GM21526 (cell line): ENCODE measurements around the gene FAM118B.

Experiments used
- ATAC-seq: cut with Tn5 transposase; IDR thresholded peaks from one replicate; pipeline ENCODE4 v1.9.1; 2021; ENCODE audit warnings: moderate library complexity; ENCODE audit not compliant: unreplicated experiment, low FRiP score

FAM118B gene

DNA sequence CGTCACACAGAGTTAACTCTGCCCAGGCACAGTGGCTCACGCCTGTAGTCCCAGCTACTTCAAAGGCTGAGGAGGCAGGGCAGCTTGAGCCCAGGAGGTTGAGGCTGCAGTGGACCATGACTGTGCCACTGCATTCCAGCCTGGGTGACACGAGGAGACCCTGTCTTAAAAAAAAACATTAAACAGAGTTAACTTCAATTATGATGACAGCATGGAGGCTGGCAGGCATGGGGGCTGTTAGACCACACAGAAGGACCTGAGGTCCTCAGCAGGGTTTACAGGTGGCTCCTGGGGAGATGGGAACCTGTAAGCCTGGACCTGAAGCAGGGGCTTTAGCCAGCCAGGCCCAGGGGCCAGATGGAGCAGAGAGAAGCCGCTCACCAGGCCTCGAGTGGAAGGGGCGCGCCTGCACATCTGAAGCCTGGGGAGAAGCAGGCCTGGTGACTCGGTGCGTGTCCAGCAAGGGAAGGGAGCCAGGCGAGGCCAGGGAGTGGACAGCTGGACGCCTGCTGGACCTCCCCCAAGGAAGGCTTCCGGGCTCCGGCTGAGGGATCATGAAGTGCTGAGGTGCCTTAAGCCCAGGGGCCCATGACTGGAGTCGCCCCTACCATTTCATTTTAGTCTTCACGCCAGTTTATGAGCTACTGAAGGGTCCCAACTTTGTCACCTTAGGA, 25.4 kb upstream of the FAM118B start:
- no peak for ATAC-seq

DNA sequence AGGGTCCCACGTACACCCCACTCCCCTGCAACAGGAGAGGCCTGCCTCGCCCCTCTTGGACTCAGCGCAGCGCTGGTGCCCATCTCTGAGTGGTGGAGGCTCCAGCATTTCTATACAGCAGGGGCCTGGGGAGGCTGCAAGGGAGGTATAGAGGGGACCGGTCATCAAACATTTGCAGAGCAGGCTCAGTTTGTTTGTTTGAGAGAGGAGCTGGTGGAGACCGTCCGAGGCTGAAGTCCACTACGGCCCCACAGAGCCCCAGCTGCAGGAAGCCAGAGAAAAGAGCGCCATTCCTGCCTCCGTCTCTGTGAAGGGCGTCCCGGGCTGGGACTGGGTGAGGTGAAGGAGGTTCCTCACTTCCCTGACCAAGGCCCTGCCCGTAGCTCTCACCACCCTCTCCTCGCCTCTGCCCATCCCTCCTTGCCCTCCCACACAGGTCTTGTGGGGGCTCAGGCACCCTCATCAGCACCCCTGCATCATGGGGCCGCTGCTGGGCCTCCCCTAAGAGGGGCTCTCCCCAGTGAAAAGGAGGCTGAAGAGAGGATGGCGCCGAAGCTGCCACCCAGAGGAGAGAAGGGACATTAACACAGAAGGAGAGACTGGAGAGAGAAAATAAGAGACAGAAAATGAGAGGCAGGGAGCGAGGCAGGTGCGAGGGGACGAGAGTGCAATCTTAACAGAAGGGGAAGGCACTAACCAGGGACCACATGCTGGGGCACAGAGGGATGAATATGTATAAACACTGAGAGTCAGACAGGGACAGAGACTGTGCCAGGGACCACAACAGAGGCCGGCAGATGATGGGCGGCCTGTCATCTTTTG, 24.7 kb upstream of the FAM118B start:
- no peak for ATAC-seq

DNA sequence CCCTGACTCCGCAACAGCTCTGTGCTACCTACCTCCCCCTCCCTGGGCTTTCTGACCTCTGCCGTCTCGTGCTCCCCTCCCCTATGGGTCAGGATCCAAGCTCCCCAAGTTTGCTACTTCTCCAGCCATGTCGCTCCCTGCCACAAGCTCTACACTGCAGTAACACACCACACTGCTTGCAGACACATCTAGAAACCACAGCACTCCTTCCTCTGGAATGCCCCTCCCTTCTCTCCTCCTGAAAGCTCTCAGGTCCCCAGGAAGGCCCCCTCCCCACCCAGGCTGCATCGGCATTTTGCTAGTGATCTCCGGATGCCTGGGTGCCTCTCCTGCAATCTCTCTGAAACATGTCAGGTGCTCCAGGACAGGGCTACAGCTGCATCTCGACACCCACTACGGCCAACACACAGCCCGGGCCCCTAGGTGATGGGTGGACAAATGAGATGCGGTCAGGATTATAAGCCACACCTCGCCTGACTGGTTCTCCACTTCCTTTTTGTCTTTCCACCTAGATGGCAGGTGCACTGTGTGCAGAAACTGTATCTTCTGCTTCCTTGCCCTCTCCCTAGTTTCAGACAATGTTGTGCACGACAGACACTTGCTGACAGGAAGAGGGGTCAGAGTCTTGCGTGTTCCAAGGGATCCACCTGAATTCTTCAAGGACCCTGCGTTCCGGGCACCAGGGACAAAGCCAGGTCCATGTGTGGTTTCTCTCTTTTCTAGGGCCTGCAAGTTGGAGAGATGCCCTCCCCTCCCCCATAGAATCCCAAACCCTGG, 23.1 kb upstream of the FAM118B start:
- peak; percentile 76 for ATAC-seq

DNA sequence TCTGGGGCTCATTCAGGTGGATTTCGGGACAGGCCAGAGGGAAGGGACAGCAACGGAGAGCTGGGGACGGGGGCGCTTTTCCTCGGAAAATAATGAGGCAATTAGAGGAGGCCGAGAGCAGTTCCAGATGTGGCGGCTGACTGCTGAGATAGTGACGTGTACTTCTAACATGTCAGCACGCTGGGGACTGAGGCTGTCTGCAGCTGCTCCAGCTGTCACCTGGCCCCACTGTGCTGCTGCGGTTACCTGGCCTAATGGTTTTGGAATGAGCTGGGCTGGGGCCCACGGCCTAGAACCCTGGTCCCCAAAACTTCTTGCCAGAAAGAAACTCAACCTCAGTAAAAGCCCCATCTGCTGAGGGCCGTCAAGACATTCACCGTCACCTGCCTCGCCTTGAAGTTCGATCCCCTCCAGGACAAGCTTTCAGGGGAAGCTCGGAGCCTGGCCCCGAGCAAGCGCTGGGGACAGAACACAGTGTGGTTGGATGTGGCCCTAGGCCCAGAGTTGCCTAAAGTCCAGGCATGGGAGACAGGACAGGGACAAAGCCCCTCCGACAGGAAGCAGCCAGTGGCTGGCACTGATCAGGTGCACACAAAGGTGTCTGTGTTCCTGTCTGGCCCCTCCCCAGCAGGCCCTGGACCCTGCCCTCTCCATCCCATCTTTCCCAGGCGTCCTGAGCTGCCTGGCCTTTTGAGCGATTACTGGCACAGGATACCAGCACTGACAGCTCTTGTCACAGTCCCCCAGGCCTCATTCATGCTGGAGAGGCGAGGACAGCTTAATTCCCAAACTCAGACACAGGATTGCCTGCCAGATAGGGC, 22.3 kb upstream of the FAM118B start:
- ATAC-seq = peak; percentile 86

DNA sequence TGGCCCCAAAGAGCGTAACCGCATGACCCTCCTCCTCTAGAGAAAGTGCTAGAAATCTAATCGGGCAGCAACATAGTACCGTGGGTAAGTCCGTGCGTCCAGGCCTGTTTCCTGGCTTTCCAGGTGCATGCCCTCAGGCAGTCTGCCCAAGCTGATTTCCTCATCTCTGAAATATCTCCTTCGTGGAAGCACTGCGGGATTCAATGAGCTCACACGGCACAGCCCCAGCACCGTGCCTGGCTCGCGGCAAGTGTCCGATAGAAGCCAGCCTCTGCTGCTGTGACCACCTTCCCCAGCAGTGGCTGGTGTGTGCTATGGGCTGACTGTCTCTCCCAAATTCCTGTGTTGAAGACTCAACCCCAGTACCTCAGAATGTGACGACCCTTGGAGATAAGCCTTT, 20.8 kb upstream of the FAM118B start:
- ATAC-seq = no peak

DNA sequence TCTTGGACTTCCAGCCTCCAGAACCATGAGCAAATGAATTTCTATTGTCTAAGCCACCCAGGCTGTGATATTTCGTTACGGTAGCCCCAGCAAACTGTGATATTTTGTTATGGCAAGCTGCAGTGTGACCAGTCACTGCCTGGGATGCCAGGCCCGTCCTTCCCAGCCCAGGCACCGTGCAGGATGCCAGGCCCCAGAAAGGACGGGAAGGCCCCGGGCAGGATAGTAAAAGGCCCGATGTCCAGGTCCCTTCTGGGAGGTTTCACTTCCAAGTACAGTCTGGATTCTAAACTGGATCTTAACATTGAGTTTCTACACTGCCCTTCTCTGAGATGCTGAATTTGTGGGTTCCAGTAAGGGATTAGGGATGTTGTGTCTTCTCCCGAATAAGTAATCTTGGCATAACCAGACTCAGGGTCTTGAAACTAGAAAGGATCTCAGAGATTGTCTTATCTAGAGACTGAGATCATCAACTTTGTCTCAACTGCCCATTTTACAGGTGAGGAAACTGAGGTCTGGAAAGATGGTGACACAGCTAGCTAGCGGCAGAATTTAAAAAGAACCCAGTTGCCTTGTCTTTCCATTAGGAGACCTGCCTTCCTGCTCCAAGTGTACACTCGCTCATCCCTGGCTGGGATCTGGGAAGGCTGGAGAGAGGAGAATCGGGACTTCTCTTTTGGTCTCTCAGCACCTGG, 20.1 kb upstream of the FAM118B start:
- no peak for ATAC-seq

DNA sequence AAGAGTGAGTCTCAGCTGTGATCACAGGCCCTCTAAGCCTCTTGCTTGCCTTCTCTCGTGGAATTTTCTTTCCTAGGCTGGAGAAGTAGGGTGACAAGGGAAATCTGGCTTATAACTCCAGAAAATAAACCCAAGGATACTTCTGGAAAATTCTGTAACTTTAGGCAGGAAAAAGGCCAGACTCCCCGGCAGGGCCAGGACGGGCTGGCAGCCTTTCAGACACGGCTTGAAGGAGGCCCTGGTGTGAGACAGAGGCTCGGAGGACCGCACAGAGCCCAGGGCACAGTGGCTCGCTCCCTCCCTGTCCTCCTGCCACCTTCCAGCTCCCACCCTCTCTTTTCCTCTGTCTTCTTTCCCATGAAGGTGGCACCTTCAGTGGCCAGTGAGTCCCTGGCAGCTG, 19.2 kb upstream of the FAM118B start:
- no peak for ATAC-seq

DNA sequence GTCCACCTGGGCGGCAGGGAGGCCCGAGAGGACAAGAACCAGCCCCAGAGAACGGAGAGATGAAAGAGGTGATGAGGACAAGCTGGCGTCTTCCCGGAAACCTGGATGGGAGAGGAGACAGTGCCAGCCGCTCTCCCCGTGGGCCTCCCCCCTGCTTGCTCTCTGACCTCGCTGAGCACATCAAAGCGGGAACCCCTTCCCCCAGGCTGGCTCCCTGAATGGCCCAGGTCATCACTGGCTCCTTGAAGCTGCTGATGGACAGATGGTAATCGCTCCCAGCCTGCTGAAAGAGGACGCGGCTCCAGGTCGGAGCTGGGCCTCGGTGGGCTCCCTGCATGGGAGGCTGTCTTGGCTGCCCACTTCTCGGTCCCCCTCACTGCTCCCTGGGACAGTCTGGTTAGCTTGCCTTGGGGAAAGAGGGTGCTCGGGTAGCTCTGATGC, 18.5 kb upstream of the FAM118B start:
- no peak for ATAC-seq

DNA sequence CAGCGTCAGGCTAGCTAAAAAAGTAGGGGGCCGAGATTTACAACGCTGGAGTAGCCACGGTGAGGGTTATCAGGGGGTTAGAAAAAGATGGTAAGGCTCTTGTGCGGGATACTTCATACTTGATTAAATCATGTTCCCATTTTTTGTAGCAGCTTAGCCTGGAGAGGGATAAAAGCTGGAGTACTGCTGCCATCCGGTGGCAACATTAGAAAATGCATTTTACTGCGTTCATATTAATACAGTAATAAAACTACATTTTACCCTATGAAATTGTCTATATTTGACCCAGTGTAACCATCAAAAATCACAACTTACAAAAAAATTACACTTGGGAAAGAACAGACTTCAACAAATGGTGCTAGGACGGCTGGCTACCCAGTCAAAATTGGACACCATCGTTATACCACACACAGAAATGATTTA, 17.4 kb upstream of the FAM118B start:
- no peak for ATAC-seq

DNA sequence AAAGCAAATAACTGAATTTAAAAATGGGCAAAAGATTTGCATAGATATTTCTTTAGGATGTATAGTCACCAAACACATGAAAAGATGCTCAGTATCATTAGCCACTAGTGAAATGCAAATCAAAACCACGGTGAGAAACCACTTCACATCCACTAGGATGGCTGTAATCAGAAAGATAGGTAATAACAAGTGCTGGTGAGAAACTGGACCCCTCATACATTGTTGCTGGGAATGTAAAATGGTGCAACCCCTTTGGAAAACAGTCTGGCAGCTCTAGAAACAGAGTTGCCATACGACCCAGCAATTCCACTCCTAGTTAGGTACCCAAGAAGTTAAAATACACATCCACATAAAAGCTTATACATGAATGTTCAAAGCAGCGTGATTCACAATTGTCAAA, 16.5 kb upstream of the FAM118B start:
- no peak for ATAC-seq

DNA sequence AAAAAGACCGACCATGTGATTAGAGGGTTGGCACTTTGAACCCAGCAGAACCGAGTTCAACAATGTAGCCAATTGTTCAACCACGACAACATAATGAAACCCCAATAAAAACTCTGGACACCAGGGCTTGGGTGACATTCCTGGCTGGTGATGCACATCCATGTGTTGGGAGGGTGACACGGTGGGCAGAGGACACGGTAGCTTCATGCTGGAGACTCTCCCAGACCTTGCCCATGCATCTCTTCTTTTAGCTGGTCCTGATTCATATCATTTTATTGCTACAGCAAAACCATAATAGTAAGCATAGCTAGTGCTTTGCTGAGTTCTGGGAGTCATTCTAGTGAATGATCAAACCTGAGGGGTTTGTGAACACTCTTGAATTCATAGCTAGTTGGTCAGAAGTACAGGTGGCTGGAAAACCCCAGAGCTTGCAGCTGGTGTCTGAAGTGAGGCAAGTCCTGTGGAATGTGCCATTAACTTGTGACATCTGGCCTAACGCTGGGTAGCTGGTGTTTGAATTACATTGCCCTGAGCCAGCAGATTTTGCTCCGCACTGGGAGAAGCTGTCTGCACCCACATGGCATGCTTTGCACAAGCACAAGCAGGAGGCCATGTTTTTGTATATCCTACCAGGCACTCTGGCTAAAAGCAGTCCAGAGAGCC, 14.2 kb upstream of the FAM118B start:
- no peak for ATAC-seq

DNA sequence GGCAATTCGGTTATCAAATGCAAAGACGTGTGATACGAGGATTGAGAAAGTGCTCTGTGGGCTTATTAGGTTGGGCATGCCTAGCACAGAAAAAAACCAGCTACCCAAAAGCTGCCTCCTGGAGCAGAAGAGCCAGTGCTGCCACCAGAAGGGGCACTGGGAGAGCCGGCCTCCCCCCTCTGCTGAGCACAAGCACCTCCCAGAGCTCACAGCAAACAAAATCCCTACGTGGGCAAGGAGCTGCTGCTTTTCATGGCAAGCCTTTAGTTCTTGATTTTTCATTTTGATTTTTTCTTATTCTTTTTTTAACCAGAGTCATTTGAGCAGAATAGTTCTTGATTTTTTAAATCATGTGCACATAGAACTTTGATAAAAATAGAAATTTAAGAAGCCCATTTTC, 12.9 kb upstream of the FAM118B start:
- ATAC-seq = no peak

DNA sequence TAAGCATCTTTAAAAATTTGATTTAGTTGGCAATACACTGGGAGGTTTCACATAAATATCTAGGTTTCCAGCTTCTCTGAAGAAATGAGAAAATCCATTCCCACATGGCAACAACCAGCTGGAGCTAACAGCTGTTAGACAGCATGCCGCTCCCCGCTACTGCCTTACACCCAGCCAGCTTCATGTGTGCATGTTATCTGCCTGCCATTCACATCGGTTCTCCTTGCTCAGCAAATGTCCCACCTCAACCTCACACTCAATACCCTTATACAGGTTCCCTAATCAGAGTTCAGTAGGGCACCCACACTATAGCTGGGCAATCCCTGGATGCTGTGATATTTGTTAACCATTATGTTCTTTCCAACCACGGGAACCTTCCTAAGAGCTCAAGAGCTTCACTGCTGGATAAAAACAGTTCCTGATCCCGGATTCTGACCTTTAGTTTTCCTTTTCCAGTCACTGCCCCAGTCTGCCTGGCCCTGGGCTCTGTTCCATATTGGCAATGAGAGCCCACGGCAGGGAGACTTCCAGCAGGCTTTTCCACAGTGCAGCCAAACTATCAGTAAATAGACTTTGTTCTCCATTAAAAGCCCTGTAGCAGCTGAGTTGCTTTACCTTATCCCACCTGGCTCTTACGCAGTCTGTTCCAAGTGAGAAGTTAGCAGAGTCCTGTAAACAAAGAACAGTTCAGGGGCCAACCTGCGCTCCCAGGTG, 8.8 kb upstream of the FAM118B start:
- no peak for ATAC-seq

DNA sequence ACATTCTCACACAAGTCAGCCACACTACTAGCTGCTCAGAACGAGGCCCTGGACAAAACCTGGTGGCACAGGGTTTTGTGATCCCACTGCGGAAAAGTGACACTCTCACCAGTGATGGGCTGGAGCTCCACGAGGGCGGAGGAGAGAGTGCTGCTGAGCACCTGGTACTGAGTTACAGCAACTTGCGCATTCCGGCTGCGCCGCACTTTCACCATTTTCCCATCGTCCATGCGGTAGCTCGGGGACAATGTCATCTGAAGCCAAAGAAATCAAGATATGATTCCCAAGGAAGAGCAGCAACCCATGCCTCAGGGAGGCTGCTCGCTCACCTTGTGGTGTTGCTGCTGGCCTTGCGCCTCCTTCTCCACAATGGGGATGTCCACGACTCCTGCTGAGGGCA, 6.2 kb upstream of the FAM118B start:
- no peak for ATAC-seq

DNA sequence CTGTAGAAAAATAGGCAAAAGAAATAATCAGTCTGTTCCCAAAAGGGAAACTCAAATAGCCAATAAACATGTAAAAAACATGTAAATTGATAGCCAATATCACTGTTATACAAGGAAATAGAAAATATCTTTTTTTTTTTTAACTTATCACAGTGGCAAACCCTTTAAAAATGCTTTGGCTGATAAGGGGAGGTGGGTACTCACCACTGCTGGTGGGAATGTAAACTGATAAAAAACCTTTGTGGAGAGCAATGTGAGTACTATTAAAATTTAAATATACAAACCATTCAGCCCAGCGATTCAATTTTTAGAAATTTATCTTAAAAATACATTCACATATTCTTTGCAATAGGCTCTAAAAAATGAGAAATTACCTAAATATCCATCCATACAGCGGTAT, 3.7 kb upstream of the FAM118B start:
- no peak for ATAC-seq

DNA sequence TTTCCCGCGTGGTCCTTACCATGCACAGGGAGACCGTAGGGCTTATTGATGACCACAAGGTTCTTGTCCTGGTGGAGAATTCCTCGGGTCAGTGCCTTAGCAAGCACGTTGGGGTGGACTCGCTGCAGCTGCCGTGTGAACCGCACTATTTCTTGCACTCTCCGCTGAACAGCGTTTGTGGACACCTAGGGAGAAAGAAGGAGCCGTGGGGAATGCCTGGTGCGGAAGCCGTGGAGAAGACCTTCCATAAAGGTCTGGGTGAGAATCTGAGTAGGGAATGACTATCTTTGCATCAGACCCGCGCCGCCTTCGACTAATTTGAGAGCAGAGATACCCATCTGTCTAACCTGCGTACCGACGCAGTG, 729 bp upstream of the FAM118B start:
- no peak for ATAC-seq

DNA sequence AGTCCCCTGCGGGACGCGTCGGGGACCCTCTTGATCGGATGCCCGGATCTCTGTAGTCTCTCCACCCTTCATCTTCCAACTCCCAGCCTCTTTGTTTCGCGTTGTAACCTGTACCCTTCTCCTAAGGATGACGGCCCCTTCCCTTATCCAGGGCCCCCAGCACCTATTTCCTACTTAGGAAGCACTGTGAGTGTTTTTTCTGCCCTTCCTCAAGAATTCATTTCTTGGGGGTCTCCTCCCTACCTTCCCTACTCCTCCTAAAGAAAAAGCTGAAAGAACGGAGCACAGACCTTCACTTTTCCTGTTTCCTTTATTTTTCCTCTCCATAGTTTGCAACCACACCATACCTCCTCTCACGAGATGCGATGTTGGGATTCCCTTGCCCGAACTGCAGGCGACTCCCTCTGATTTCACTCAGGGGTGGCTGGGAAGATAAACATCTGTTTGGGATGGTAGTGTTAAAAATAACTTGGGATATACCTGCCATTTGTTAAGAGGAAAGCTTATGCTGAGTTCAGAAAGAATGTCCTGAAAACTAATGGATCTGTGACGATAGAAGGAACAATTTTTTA, 593 bp downstream of the FAM118B start:
- ATAC-seq = no peak

DNA sequence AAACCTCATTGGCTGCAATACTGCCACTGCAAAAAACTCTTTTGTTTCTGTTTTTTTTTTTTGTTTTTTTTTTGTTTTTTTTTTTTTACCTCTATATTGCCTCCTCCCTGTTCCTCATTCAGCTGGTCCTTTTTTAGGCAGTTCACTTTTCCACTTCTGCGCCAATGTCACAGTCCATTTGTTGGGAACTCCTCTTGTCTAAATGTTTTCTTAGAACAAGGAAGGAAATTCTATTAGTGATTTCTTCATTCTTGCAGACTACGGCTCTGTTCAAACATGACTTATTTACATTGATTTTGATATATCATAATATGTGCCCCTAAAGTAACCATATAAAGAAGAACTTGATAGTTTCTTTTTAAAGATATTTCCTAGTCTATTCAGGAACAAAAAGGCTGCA, 2.9 kb downstream of the FAM118B start:
- no peak for ATAC-seq

DNA sequence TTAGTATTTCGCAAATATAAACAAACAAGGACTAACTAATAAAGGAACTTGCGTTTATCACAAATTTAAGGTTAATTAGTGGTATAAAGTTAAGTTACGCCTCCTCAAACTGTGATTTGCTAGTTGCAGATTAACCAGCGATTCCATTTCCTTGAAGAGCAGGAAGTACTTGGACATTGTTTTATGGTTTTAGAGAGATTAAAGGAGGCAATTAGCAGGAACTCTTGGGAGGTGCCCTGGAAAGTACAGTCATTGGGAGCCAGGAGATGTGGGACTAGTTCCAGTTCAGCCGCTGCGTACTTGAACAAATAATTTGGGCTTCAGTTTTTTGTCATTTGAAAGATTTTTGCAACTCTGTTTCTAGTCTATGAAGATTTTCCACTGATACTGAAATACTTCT, 3.3 kb downstream of the FAM118B start:
- no peak for ATAC-seq
